Right forelimb (tissue), 1 donor: ENCODE data around the gene RHAG.
"Not testable (repeated sequence)": the region's sequence is repeated elsewhere in the genome, so short reads cannot be mapped to it uniquely, and the experiment has no call there.

Experiments used
- DNase-seq: peaks from one replicate; pipeline ENCODE4 v3.0.0-alpha.2; 2018

The RHAG gene

DNA sequence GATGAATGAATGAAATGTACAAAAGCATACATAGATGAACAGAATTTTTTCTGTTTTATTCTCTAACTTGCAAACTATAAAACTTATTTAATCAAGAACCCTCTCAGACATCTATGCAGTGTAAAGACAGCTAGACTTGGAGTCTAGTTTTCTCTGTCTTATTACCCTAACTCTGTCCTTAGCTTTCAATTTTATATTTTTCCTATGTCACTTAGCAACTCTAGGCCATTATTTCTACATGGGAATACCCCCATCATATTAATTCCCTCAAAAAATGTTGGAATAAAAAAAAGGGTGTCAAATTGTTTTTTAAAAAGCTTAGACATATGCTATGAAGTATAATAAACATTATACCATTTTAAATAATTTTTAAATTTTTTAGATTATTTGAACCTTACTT is 1.2 kb downstream of the RHAG start:
- no peak for DNase-seq

DNA sequence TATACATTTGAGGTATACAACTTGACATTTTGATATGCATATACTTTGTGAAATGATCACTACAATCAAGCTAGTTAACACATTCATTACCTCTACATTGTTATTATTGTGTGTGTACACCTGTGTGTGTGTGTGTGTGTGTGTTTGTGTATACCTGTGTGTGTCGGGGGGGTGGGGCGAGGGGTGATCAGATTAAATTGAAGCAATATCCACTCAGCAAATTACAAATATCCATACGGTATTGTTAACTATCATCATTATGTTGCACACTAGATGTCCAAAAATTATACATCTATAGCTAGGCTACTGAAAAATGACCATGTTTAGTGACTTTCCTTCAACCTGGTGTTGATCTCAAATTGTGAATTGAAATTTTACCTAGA is 1.8 kb downstream of the RHAG start:
- no peak for DNase-seq

GRCh38 chr6:49634092-49634835 is 2.4 kb downstream of the RHAG start:
- no peak for DNase-seq

DNA sequence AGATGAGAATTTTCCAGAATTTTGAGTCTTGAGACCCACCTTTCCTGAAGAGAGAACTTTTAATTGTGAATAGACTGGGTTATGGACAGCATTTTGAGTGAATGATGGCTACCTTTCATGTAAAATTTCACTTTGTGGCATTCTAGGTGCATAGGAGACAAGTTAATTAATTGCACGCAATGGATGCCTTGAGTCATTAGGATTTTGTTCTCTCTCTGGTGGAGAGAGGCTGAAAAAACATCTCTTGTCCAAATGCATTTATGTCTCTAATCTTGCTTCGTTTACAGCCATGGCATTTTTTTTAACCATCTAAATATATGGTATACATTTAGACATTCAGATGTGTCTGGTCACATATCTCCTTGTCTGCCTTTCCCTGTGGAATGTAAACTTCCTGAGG is 3.1 kb downstream of the RHAG start:
- DNase-seq, result no peak

- DNase-seq, result no peak
These were observed 3.9 kb downstream of the RHAG start for GRCh38 chr6:49632727-49633126.

GRCh38 chr6:49629485-49630088 is 7.1 kb downstream of the RHAG start:
- not testable (repeated sequence) for DNase-seq

GRCh38 chr6:49626811-49627210 is 9.8 kb downstream of the RHAG start:
- no peak for DNase-seq

DNA sequence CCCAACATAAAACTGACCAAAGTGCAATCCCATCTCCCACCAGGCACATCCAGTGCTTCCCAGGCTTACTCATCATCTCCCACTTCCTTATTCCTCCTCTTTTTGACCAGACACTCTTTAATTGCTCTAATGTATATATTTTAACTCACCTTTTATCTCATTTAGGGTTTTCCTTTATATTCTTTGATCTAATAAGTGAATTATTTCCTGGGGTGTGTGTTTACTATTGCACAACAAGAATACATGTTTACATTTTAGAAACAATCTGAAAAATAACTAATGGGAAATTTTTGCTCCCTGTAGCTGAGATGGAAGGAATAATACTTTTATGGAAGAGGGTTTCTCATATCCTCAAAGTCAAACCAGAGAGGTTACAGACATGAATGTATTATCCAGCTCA is 18.4 kb downstream of the RHAG start:
- no peak for DNase-seq

DNA sequence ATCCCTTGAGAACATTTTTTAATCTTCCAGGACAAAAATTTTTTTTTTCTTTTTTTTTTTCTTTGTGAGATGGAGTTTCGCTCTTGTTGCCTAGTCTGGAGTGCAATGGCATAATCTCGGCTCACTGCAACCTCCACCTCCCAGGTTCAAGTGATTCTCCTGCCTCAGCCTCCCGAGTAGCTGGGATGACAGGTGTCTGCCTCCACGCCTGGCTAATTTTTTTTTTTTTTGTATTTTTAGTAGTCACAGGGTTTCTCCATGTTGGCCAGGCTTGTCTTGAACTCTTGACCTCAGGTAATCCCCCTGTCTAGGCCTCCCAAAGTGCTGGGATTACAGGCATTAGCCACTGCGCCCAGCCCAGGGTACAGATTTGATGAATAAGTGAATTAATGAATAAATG is 22.5 kb downstream of the RHAG start:
- not testable (repeated sequence) for DNase-seq

- no peak for DNase-seq
These were observed 27.4 kb downstream of the RHAG start for GRCh38 chr6:49609285-49609684.

GRCh38 chr6:49608275-49608674 is 28.4 kb downstream of the RHAG start:
- DNase-seq, result not testable (repeated sequence)

GRCh38 chr6:49607391-49607982 is 29.2 kb downstream of the RHAG start:
- DNase-seq, result no peak

GRCh38 chr6:49606721-49607390 is 29.8 kb downstream of the RHAG start:
- DNase-seq, result no peak

- DNase-seq, result not testable (repeated sequence)
These were observed 32.6 kb downstream of the RHAG start for GRCh38 chr6:49604080-49604479.

- DNase-seq, result not testable (repeated sequence)
These were observed 49.4 kb downstream of the RHAG start for GRCh38 chr6:49587262-49587661.

- DNase-seq, result no peak
These were observed 54.1 kb downstream of the RHAG start for GRCh38 chr6:49582529-49582928.

DNA sequence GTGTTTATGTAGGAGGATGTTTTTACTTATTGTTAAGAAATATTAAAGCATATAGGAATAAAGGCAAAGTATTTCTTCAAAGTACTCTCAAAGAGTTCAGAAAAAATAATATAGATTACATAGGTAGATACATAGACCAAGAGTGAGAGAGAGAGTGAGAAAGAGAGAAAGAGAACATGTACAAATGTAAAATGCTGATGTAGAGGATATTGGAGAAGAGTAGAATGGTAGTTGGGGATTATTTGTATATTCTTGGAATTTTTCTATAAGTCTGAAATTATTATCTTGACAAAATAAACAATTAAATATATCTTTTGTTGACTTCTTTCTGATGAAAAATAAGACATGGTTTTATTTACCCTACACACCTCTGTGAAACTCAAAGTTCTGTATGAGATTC is 57.0 kb downstream of the RHAG start:
- no peak for DNase-seq

GRCh38 chr6:49576618-49577017 is 60.0 kb downstream of the RHAG start:
- DNase-seq, result no peak

- no peak for DNase-seq
These were observed 66.1 kb downstream of the RHAG start for GRCh38 chr6:49570474-49571079.

DNA sequence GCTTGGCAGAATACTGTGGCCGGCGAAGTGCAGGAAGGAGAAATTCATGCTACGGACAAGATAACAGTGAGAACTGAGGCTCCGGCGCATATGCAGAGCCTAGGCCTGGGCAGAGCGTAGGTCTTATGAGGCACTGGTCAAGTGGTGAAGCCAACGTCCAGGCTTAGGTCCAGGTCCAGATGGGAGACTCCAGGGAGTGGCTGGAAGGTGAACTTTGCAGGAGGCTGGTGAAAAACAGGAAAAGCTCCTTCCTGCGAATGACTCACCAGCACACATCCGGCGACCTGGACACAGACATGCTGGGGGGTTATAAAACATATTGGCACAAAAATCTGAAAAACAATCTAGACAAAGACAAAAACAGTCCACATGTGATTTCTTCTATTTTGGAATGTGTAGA is 70.8 kb downstream of the RHAG start:
- DNase-seq, result no peak

GRCh38 chr6:49565261-49565660 is 71.4 kb downstream of the RHAG start:
- no peak for DNase-seq

DNA sequence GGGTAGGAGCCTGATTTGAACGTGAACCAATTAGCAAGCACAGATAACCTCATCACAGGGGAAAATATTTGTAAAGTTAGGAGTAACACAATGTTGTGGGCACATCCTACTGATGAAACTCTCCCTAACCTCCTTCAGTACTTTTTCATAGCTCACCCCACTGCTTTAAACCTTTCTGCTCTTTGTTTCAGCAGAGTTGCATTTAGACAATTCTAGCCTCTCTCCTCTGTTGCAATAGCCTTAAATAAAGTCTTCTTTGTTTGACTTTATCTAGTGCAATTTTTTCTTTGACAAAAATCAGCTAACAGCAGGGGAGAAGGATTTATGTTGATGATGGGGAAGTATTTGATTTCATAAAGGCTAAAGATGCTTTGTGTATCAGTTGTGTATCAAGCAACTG is 72.1 kb downstream of the RHAG start:
- DNase-seq, result no peak
